Naive thymus-derived CD4-positive, alpha-beta T cell (primary cell): ENCODE data around the gene EGFL7. TPM values are rescaled to one million over a fixed set of nuclear protein-coding genes. Genes with fewer than 3 reads are reported as not detected.

ENCODE experiments used
- ATAC-seq: fragments of 150-1000 bp; cut with Tn5 transposase; 2 replicates; pipeline ENCODE4 v1.10.0; 2021; ENCODE audit warnings: mild to moderate bottlenecking, moderate library complexity
- CTCF ChIA-PET: fragments of 350-600 bp; sonication (Branson Sonifier 250); formaldehyde crosslinking; loops from one replicate; lab custom pipeline; 2021; ENCODE audit warnings: antibody characterized with exemption; lab: Charles Lee
- POLR2A ChIA-PET: fragments of 350-600 bp; sonication (Branson Sonifier 250); formaldehyde crosslinking; loops from one replicate; lab custom pipeline; 2021; ENCODE audit warnings: antibody characterized with exemption, inconsistent platforms; lab: Charles Lee
- DNase-seq, 9 donors: peaks; one replicate each; pipeline versions ENCODE4 v3.0.0 to v3.0.0-alpha.2; 2020 to 2022; ENCODE audit warnings: mixed read lengths in 1 of 9
- H3K27ac ChIP-seq: one replicate; pipeline ENCODE4 v1.7.0; 2013; ENCODE audit warnings: mild to moderate bottlenecking, low read depth, low read length, moderate library complexity
- H3K27me3 ChIP-seq, 2 donors: one replicate each; pipeline ENCODE4 v1.7.0; 2013; ENCODE audit warnings: low read length in 2 of 2, mild to moderate bottlenecking in 2 of 2, moderate library complexity in 2 of 2; ENCODE audit not compliant: control insufficient read depth in 2 of 2, insufficient read depth in 2 of 2
- H3K36me3 ChIP-seq, 3 experiments: 1 replicate in 2 of 3; 2 replicates in 1 of 3; pipeline ENCODE4 v1.7.0; 2013; ENCODE audit warnings: low read length in 3 of 3, mild to moderate bottlenecking in 3 of 3, moderate library complexity in 1 of 3; ENCODE audit not compliant: insufficient read depth in 3 of 3, control insufficient read depth in 2 of 3
- H3K4me1 ChIP-seq, 2 donors: one replicate each; pipeline ENCODE4 v1.7.0; 2013; ENCODE audit warnings: low read length in 2 of 2, mild to moderate bottlenecking in 2 of 2, moderate library complexity in 1 of 2; ENCODE audit not compliant: control insufficient read depth in 2 of 2, insufficient read depth in 2 of 2
- H3K4me3 ChIP-seq: 2 replicates; pipeline ENCODE4 v1.7.0; 2013; ENCODE audit warnings: mild to moderate bottlenecking, low read length
- H3K9me3 ChIP-seq, 3 experiments: 1 replicate in 2 of 3; 2 replicates in 1 of 3; pipeline ENCODE4 v1.7.0; 2013; ENCODE audit warnings: low read length in 3 of 3; ENCODE audit not compliant: control insufficient read depth in 2 of 3
- H3K27ac Mint-ChIP-seq, 9 donors: one replicate each; pipeline ENCODE4 v1.8.0; 2020 to 2022; ENCODE audit warnings: mixed read lengths in 9 of 9, mild to moderate bottlenecking in 8 of 9, moderate library complexity in 5 of 9, inconsistent platforms in 2 of 9
- H3K27me3 Mint-ChIP-seq, 5 donors: one replicate each; pipeline ENCODE4 v1.8.0; 2021 to 2022; ENCODE audit warnings: mixed read lengths in 5 of 5, mild to moderate bottlenecking in 1 of 5
- H3K36me3 Mint-ChIP-seq, 5 donors: one replicate each; pipeline ENCODE4 v1.8.0; 2020 to 2022; ENCODE audit warnings: mixed read lengths in 5 of 5, mild to moderate bottlenecking in 3 of 5, inconsistent platforms in 1 of 5
- H3K4me1 Mint-ChIP-seq, 7 donors: one replicate each; pipeline ENCODE4 v1.8.0; 2020 to 2022; ENCODE audit warnings: mixed read lengths in 7 of 7, mild to moderate bottlenecking in 3 of 7, inconsistent platforms in 1 of 7
- H3K4me3 Mint-ChIP-seq, 10 donors: one replicate each; pipeline ENCODE4 v1.8.0; 2020 to 2022; ENCODE audit warnings: mild to moderate bottlenecking in 10 of 10, mixed read lengths in 10 of 10, moderate library complexity in 6 of 10, inconsistent platforms in 2 of 10
- H3K9me3 Mint-ChIP-seq, 11 donors: one replicate each; pipeline ENCODE4 v1.8.0; 2020 to 2022; ENCODE audit warnings: mixed read lengths in 11 of 11, mild to moderate bottlenecking in 4 of 11, inconsistent platforms in 1 of 11, moderate library complexity in 1 of 11
- intact Hi-C, 2 donors: fragments of 100-400 bp; cut with micrococcal nuclease; formaldehyde crosslinking; loops; one replicate each; pipeline ENCODE4 v1.15.1; 2023
- polyA plus RNA-seq, 2 donors: library from polyadenylated mRNA; unstranded; fragments of 300-500 nt; fragmentation: Illumina TruSeq; gene quantifications; one replicate each; pipeline ENCODE4 v1.2.3, GENCODE V29; 2021
- total RNA-seq, 6 experiments: library from RNA in 5 of 6; stranded (reverse) in 5 of 6; gene quantifications; 1 replicate in 5 of 6; 2 replicates in 1 of 6; pipeline ENCODE4 v1.2.3 and lab custom pipeline; 2021 to 2026

The EGFL7 gene
- total and polyA plus RNA-seq, 7 experiments from 2014 or later = 0.56 to 2.3 (median 0.97) TPM; not detected in 4

DNA sequence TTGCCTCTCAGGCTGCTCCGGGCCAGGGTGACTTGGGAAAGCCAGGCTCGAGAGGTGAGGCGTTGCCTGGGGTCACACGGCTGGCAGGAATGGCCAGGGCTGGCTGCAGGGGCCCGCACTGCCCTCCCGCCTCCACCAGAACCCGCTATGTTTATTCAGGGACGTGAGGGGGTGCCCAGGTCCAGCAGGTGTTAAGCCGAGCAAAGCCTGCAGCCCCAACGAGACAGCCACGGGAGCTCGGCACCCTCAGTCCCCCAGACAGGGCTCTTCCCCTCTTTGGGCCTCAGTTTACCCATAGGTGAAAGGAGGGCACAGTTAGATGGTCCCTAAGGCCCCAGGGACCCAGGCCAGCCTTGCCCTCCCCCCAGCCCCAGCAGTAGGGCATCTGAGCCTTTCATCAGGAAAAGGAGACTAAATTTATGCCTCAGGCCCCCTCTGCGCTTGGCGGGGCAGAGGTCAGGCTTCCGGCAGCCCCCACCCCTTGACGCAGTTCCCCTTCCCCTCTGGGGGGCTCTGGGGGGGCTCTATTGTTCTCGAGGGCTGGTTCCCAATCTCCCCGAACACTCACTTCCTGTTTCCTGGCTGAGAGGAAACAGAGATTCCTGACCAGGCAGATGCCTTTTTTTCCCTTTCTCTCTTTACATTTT lies 7.1 kb upstream of the EGFL7 start:
- no peak for DNase-seq

GRCh38 chr9:136656183-136656738 lies 6.5 kb upstream of the EGFL7 start:
- Histone ChIP-seq H3K4me1 (peaks cover 0 to 15% of the 10 kb centered on the region in 2 donors), H3K27ac (no peak overlapping the region), H3K9me3 (no peaks in the 10 kb centered on the region), H3K27me3 (peaks cover 3 to 14% of the 10 kb centered on the region in 2 donors), H3K4me3 (no peak overlapping the region), H3K36me3 (no peaks in the 10 kb centered on the region)
- ChIA-PET POLR2A (interaction anchor here (1.6 kb wide), 1 partner anchor 71 kb away, joined by 4 read pairs; no protein-coding TSS in a partner anchor), CTCF (interaction anchor here (0.7 kb wide), 1 partner anchor 24 kb away, joined by 3 read pairs; no protein-coding TSS in a partner anchor)
- DNase-seq (no peak), ATAC-seq (no peak)
- Mint-ChIP-seq H3K27me3 (peaks cover 19 to 45% (median 41%) of the 10 kb centered on the region in 5 donors), H3K4me1 (peaks cover 0 to 17% (median 14%) of the 10 kb centered on the region in 7 donors), H3K4me3 (peak overlapping the region in 1 of 10 donors; percentile 21), H3K36me3 (peaks cover 0 to 4% (median 0%) of the 10 kb centered on the region in 5 donors), H3K27ac (no peak overlapping the region), H3K9me3 (no peaks in the 10 kb centered on the region)
- intact Hi-C loops = no loop called here

More for the DNA sequence above, 7.1 kb upstream of the EGFL7 start:
- H3K36me3 ChIP-seq = no peaks in the 10 kb centered on the region
- peaks cover 0 to 4% (median 0%) of the 10 kb centered on the region in 5 donors for H3K36me3 Mint-ChIP-seq
- H3K4me3 Mint-ChIP-seq = no peak overlapping the region
- CTCF ChIA-PET = interaction anchor here (0.7 kb wide), 1 partner anchor 24 kb away, joined by 3 read pairs; no protein-coding TSS in a partner anchor
- POLR2A ChIA-PET = no interaction called here
- no peak overlapping the region for H3K4me3 ChIP-seq
- H3K27ac Mint-ChIP-seq = peak overlapping the region in 1 of 9 donors; percentile 46
- peaks cover 19 to 45% (median 41%) of the 10 kb centered on the region in 5 donors for H3K27me3 Mint-ChIP-seq
- H3K9me3 ChIP-seq = no peaks in the 10 kb centered on the region
- peaks cover 0 to 17% (median 14%) of the 10 kb centered on the region in 7 donors for H3K4me1 Mint-ChIP-seq
- intact Hi-C loops = no loop called here
- no peaks in the 10 kb centered on the region for H3K9me3 Mint-ChIP-seq
- H3K27ac ChIP-seq = no peak overlapping the region
- H3K4me1 ChIP-seq = peaks cover 0 to 15% of the 10 kb centered on the region in 2 donors
- H3K27me3 ChIP-seq = peaks cover 3 to 14% of the 10 kb centered on the region in 2 donors
- ATAC-seq = no peak

- ChIA-PET CTCF (no interaction called here), POLR2A (interaction anchor here (1.6 kb wide), 1 partner anchor 70 kb away, joined by 4 read pairs; no protein-coding TSS in a partner anchor)
- peaks cover 0 to 15% of the 10 kb centered on the region in 2 donors for H3K4me1 ChIP-seq
- H3K4me3 ChIP-seq = no peak overlapping the region
- Mint-ChIP-seq H3K27ac (no peak overlapping the region), H3K9me3 (no peaks in the 10 kb centered on the region), H3K36me3 (peaks cover 0 to 4% (median 0%) of the 10 kb centered on the region in 5 donors), H3K4me3 (peak overlapping the region in 1 of 10 donors; percentile 21), H3K4me1 (peaks cover 0 to 17% (median 14%) of the 10 kb centered on the region in 7 donors), H3K27me3 (peaks cover 19 to 45% (median 41%) of the 10 kb centered on the region in 5 donors)
- peak; percentile 26 for ATAC-seq
- H3K36me3 ChIP-seq = no peaks in the 10 kb centered on the region
- peaks cover 3 to 14% of the 10 kb centered on the region in 2 donors for H3K27me3 ChIP-seq
- intact Hi-C loops = no loop called here
- H3K27ac ChIP-seq = no peak overlapping the region
- H3K9me3 ChIP-seq = no peaks in the 10 kb centered on the region
- DNase-seq = peak in 1 of 9 donors; percentile 11
These were observed 5.7 kb upstream of the EGFL7 start for GRCh38 chr9:136656795-136657611.

DNA sequence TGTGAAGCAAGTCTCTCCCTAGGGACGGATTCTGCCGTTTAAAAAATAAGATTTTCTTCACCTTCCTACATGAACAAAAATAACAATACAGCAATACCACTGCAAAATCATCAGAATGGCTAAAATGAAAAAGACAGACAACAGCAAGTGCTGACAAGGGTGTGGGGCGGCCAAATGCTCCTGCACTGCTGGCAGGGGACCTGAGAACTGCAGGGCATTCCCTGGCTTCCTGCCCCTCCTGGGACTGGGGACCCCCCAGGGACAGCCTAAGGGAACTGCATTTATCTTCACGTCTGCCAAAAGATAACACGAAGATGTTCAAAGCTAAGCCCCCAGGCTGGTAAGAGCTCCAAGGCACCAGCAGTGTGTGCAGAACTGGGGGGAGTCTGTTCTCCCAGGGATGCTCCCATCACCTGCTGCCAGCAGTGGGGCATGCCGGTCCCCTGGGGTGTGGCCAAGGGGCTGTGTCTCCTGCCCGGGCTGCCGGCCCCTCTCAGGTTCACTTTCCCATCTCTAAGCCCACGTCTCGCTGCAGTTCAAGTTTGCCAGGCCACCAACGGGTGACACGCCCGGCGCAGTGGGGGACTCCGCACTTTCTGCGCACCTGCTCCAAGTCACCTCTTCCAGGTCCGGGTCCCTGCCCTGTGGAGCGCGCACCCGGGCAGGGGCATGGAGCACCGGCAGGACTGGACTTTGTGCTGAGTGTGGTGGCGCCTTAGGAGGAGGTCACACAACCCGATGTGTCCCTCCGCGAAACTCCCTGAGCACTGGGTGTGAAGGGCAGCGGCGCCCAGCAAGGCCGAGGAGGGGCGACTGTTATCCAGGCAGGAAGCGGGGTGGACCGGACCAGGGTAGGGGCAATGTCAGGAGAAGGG lies 4.5 kb upstream of the EGFL7 start:
- CTCF ChIA-PET = no interaction called here
- H3K36me3 Mint-ChIP-seq = peaks cover 0 to 4% (median 0%) of the 10 kb centered on the region in 5 donors
- no peak overlapping the region for H3K4me3 ChIP-seq
- intact Hi-C loops = no loop called here
- no peaks in the 10 kb centered on the region for H3K9me3 ChIP-seq
- H3K9me3 Mint-ChIP-seq = no peaks in the 10 kb centered on the region
- peak overlapping the region in 2 of 9 donors; percentile 38 to 58 for H3K27ac Mint-ChIP-seq
- no peaks in the 10 kb centered on the region for H3K36me3 ChIP-seq
- H3K4me3 Mint-ChIP-seq = peak overlapping the region in 6 of 10 donors; percentile 14 to 77 (median 38)
- DNase-seq = peak in 1 of 9 donors; percentile 9
- peaks cover 0 to 17% (median 14%) of the 10 kb centered on the region in 7 donors for H3K4me1 Mint-ChIP-seq
- POLR2A ChIA-PET = no interaction called here
- peaks cover 0 to 15% of the 10 kb centered on the region in 2 donors for H3K4me1 ChIP-seq
- H3K27me3 ChIP-seq = peaks cover 3 to 14% of the 10 kb centered on the region in 2 donors
- peaks cover 19 to 40% (median 37%) of the 10 kb centered on the region in 5 donors for H3K27me3 Mint-ChIP-seq
- ATAC-seq = no peak
- H3K27ac ChIP-seq = no peak overlapping the region

- peak; percentile 28 for ATAC-seq
- H3K27me3 Mint-ChIP-seq = peaks cover 19 to 40% (median 37%) of the 10 kb centered on the region in 5 donors
- peak in 1 of 9 donors; percentile 12 for DNase-seq
- H3K4me3 Mint-ChIP-seq = peak overlapping the region in 3 of 10 donors; percentile 14 to 77 (median 35)
- Histone ChIP-seq H3K27ac (no peak overlapping the region), H3K9me3 (no peaks in the 10 kb centered on the region), H3K27me3 (peaks cover 3 to 14% of the 10 kb centered on the region in 2 donors), H3K4me3 (no peak overlapping the region), H3K36me3 (no peaks in the 10 kb centered on the region), H3K4me1 (peaks cover 0 to 15% of the 10 kb centered on the region in 2 donors)
- peaks cover 0 to 4% (median 0%) of the 10 kb centered on the region in 5 donors for H3K36me3 Mint-ChIP-seq
- peaks cover 0 to 17% (median 14%) of the 10 kb centered on the region in 7 donors for H3K4me1 Mint-ChIP-seq
- CTCF ChIA-PET = no interaction called here
- intact Hi-C loops = no loop called here
- H3K9me3 Mint-ChIP-seq = no peaks in the 10 kb centered on the region
- POLR2A ChIA-PET = no interaction called here
- no peak overlapping the region for H3K27ac Mint-ChIP-seq
These were observed 3.7 kb upstream of the EGFL7 start for GRCh38 chr9:136658849-136659535.
